ENCODE measurements around the gene TBC1D7. TPM values are rescaled to one million over a fixed set of nuclear protein-coding genes. Genes with fewer than 3 reads are reported as not detected.

The TBC1D7 gene
- total RNA-seq, 4 donors from 2014 or later, result 5.3 to 11.3 (median 8.9) TPM

DNA sequence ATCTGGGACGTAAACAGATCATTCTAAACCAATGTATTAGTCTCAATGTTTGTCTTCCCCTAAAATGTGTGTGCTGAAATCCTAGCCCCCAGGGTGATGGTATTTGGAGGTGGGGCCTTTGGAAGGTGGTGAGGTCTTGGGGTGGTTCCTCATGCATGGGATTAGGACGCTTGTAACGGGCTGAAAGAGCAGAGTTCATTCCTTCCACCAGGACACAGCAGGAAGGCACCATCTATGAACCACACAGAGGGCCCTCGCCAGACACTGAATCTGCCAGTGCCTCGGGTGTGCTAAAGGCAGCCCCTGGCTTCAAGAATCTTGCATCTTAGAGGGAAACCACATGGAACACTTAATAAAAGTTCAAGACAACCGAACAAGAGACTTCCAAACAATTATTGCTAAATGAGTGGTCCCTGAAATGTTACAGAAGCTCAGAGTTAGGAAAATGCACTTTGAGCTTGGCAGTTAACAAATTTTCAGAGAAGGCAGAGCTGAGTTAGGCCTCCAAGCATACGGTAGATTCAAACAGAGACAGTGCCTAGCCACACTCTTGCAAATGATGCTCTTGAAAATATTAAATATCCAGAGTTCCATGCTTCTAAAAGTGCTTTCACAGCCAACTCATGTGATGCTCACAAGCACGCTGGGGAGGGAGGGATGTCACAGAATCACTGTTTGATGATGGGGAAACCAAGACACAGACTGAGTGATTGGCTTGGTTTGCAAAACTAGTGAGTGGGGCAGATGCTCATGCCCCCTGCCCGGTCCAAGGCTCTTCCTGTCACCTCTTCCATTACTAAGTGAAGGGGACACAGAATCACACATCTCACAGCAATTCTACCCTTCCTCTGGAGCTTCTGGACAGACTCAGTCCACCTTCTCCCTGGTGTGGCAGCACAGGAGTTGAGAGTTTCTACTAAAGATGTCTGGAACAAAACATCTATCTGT lies 27.4 kb downstream of the TBC1D7 start:
- TF ChIP-seq, protein P1, sequence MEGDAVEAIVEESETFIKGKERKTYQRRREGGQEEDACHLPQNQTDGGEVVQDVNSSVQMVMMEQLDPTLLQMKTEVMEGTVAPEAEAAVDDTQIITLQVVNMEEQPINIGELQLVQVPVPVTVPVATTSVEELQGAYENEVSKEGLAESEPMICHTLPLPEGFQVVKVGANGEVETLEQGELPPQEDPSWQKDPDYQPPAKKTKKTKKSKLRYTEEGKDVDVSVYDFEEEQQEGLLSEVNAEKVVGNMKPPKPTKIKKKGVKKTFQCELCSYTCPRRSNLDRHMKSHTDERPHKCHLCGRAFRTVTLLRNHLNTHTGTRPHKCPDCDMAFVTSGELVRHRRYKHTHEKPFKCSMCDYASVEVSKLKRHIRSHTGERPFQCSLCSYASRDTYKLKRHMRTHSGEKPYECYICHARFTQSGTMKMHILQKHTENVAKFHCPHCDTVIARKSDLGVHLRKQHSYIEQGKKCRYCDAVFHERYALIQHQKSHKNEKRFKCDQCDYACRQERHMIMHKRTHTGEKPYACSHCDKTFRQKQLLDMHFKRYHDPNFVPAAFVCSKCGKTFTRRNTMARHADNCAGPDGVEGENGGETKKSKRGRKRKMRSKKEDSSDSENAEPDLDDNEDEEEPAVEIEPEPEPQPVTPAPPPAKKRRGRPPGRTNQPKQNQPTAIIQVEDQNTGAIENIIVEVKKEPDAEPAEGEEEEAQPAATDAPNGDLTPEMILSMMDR (IDR thresholded peaks at IDR 0.05), result no peak
- no peak for ATAC-seq (ENCODE audit: low FRiP score)
- DNase-seq (ENCODE audit: low spot score), result no peak

DNA sequence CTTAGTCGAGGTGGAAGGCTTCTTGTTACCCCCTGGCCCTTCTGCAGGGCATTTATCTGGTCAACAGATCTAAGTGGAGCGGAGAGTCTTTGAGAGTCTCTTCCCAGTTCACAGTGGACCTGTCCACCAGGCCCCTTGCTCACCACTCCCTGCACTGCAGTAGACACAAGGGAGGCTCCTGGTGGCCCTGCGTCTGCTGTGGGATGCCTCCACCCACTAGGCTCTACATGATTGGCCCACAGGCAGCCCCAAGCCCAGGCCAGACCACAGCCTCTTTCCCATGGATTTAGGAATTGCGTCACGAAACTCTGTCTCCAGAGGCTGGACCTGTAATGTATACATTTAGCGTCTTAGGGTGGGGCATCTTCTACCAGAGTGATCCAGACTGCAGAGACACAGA lies 28.4 kb downstream of the TBC1D7 start:
- TF ChIP-seq, protein P1 (IDR thresholded peaks at IDR 0.05), result no peak
- ATAC-seq (ENCODE audit: low FRiP score) (no peak), DNase-seq (ENCODE audit: low spot score) (no peak)

DNA sequence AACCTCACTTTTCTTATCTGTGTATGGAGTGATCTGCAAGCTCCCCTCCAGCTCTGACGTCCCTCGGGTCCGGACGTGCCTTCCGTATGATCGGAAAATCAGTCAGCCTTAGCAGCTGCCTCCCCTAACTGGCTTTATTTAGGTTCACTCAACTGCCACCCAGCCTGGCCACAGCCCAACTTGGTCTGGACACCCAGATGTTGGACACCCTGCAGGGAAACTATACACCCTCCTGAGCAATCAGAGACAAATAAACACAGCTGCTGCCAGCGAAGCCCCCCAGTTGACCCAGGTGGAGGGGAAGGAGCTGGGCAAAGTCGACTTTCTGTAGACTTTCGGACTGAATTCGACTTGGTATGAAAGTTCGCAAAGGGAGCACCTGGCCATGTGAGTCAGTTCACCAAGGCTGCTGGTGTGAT lies 28.9 kb downstream of the TBC1D7 start:
- ATAC-seq (ENCODE audit: low FRiP score), result no peak
- no peak for DNase-seq (ENCODE audit: low spot score)
- TF ChIP-seq, protein P1 (IDR thresholded peaks at IDR 0.05), result no peak

DNA sequence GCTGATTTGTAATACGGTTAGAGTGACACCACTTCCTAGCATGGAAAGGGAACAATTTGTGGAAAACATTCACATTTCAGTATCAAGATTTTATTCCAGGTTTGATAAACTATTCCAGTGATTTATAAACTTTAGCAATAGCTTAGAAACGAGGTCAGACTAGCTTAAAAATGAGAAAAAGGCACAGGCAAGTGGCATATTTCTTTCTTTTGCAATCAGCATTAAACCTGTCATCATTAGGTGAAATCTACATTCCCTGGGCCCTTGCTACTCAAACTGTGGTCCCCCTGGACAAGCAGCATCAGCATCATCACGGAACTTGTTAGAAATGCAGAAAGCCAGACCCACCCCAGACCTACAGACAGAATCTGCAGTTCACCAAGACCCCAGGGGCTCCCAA lies 29.9 kb downstream of the TBC1D7 start:
- TF ChIP-seq, protein P1 (IDR thresholded peaks at IDR 0.05), result no peak
- no peak for DNase-seq (ENCODE audit: low spot score)
- ATAC-seq (ENCODE audit: low FRiP score), result no peak

DNA sequence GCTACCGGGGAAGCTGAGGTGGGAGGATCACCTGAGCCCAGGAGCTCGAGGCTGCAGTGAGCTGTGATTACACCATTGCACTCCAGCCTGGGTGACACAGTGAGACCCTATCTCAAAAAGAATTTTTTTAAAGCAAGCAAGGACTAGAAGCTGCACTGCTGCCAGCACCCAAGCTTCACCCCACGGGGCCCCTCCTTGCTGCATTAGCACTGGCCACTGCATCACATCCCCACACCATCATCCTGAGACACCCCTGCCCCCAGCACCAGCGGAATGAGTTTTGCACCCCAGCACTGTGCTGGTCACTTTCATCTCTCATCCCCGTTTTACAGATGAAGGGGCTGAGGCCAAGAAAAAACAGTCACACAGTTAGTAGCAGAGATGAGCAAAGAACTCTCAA lies 30.9 kb downstream of the TBC1D7 start:
- DNase-seq (ENCODE audit: low spot score), result no peak
- ATAC-seq (ENCODE audit: low FRiP score), result no peak
- TF ChIP-seq, protein P1 (IDR thresholded peaks at IDR 0.05), result no peak

DNA sequence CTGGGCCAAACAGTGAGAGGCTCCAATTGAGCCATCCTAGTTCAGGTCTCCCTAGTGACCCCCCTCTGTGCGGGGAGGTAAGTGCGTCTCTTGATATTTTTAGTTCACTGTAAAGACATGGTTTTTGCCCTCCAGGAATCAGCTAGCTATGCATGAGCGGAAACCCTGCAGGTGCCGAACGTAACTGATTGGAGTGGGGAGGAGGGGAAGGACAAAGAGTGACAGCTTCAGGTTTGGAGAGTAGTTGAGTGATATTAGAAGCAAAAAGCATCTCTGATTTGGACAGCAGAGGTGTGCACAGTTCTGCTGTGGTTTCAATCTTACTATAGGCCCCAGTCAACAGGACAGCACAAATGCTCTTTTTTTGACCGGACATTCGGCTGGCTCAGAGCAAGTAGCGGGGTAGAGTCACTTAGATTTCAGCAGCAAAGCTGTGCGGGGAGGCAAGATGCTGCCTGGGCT lies 31.8 kb downstream of the TBC1D7 start:
- TF ChIP-seq, protein P1 (IDR thresholded peaks at IDR 0.05), result no peak
- DNase-seq (ENCODE audit: low spot score), result no peak
- no peak for ATAC-seq (ENCODE audit: low FRiP score)

DNA sequence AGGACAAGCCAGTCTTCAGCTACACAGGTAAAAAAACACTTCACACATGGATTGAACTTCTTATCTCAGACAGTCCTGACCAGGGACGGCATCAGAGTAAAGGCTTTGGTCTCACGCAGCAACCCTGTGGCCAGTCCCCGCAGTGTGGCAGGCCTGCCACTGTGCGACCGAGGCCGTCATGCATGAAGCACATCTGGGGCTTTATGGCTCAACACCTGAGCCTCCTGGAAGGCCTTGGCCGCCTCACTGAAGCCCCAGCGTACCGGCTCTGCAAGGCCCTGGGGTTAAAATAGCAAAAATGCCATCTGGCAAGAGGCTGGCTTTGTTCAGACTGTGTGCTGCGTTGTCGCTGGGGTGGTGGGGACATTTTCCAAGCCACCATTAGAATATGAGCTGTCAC lies 32.8 kb downstream of the TBC1D7 start:
- TF ChIP-seq, protein P1 (IDR thresholded peaks at IDR 0.05), result no peak
- ATAC-seq (ENCODE audit: low FRiP score) (no peak), DNase-seq (ENCODE audit: low spot score) (no peak)
